Mesothelial cell of epicardium (in vitro differentiated cells): Measurements from ENCODE around the gene DNM3. TPM values are rescaled to one million over a fixed set of nuclear protein-coding genes. Genes with fewer than 3 reads are reported as not detected.

Experiments
- DNase-seq, 2 experiments: peaks; one replicate each; pipeline ENCODE4 v3.0.0; 2021; ENCODE audit warnings: low spot score in 2 of 2; ENCODE audit not compliant: unreplicated experiment in 2 of 2
- H3K27ac Mint-ChIP-seq: 2 replicates; pipeline ENCODE4 v1.8.0; 2021; ENCODE audit warnings: mixed read lengths
- H3K27me3 Mint-ChIP-seq: 2 replicates; pipeline ENCODE4 v1.8.0; 2021; ENCODE audit warnings: low read depth, mixed read lengths
- H3K36me3 Mint-ChIP-seq: 2 replicates; pipeline ENCODE4 v1.8.0; 2021; ENCODE audit warnings: mixed read lengths
- H3K4me1 Mint-ChIP-seq: 2 replicates; pipeline ENCODE4 v1.8.0; 2021; ENCODE audit warnings: mixed read lengths
- H3K4me3 Mint-ChIP-seq: 2 replicates; pipeline ENCODE4 v1.8.0; 2021; ENCODE audit warnings: mild to moderate bottlenecking, moderate library complexity, mixed read lengths
- H3K9me3 Mint-ChIP-seq: 2 replicates; pipeline ENCODE4 v1.8.0; 2021; ENCODE audit warnings: mixed read lengths
- CTCF ChIP-seq: fragments of 200-600 bp; sonication (generic); IDR thresholded peaks from one replicate; pipeline ENCODE4 v1.5.0; 2021; ENCODE audit warnings: antibody characterized with exemption; ENCODE audit not compliant: unreplicated experiment
- total RNA-seq: library from RNA; stranded (reverse); gene quantifications from 3 replicates; pipeline ENCODE4 v1.2.1, GENCODE V29; 2021

DNM3 gene
- total RNA-seq, 1 donor from 2014 or later = 5.0 TPM

GRCh38 chr1:172376431-172376830, 535.1 kb downstream of the DNM3 start:
- Mint-ChIP-seq H3K27ac (peak overlapping the region; percentile 47), H3K27me3 (no peaks in the 10 kb centered on the region), H3K4me1 (peaks cover 64% of the 10 kb centered on the region), H3K9me3 (no peaks in the 10 kb centered on the region), H3K4me3 (no peak overlapping the region), H3K36me3 (no peaks in the 10 kb centered on the region)
- no peak for TF ChIP-seq CTCF
- DNase-seq = no peak

GRCh38 chr1:172377565-172377964, 536.3 kb downstream of the DNM3 start:
- H3K4me3 Mint-ChIP-seq = no peak overlapping the region
- peaks cover 76% of the 10 kb centered on the region for H3K4me1 Mint-ChIP-seq
- no peak overlapping the region for H3K27ac Mint-ChIP-seq
- H3K9me3 Mint-ChIP-seq = no peaks in the 10 kb centered on the region
- TF ChIP-seq CTCF = no peak
- H3K27me3 Mint-ChIP-seq = no peaks in the 10 kb centered on the region
- DNase-seq = no peak
- no peaks in the 10 kb centered on the region for H3K36me3 Mint-ChIP-seq

GRCh38 chr1:172378109-172378760, 536.9 kb downstream of the DNM3 start:
- Mint-ChIP-seq H3K27ac (peak overlapping the region; percentile 10), H3K4me1 (peaks cover 81% of the 10 kb centered on the region), H3K9me3 (no peaks in the 10 kb centered on the region), H3K4me3 (no peak overlapping the region), H3K27me3 (no peaks in the 10 kb centered on the region), H3K36me3 (no peaks in the 10 kb centered on the region)
- TF ChIP-seq CTCF = no peak
- DNase-seq = no peak

GRCh38 chr1:172380441-172381244, 539.3 kb downstream of the DNM3 start:
- no peaks in the 10 kb centered on the region for H3K36me3 Mint-ChIP-seq
- H3K27ac Mint-ChIP-seq = peak overlapping the region; percentile 98
- no peak for DNase-seq
- no peak overlapping the region for H3K4me3 Mint-ChIP-seq
- TF ChIP-seq CTCF = no peak
- H3K4me1 Mint-ChIP-seq = peaks cover 82% of the 10 kb centered on the region
- no peaks in the 10 kb centered on the region for H3K9me3 Mint-ChIP-seq
- no peaks in the 10 kb centered on the region for H3K27me3 Mint-ChIP-seq

GRCh38 chr1:172381946-172382345, 540.6 kb downstream of the DNM3 start:
- Mint-ChIP-seq H3K4me1 (peaks cover 87% of the 10 kb centered on the region), H3K27me3 (no peaks in the 10 kb centered on the region), H3K9me3 (no peaks in the 10 kb centered on the region), H3K27ac (peak overlapping the region; percentile 97), H3K4me3 (no peak overlapping the region), H3K36me3 (no peaks in the 10 kb centered on the region)
- TF ChIP-seq CTCF = no peak
- no peak for DNase-seq
